Nucleus accumbens (tissue), 56 donors: ENCODE measurements around the gene TNKS1BP1.
A peak's percentile ranks its signal among the peaks of the same experiment; 100 is the strongest.
"Not testable (repeated sequence)": the region's sequence is repeated elsewhere in the genome, so short reads cannot be mapped to it uniquely, and the experiment has no call there.

Experiments used
- DNase-seq, 56 donors: peaks; one replicate each; lab custom pipeline; 2025; lab: John Stamatoyannopoulos, UW

The TNKS1BP1 gene, protein sequence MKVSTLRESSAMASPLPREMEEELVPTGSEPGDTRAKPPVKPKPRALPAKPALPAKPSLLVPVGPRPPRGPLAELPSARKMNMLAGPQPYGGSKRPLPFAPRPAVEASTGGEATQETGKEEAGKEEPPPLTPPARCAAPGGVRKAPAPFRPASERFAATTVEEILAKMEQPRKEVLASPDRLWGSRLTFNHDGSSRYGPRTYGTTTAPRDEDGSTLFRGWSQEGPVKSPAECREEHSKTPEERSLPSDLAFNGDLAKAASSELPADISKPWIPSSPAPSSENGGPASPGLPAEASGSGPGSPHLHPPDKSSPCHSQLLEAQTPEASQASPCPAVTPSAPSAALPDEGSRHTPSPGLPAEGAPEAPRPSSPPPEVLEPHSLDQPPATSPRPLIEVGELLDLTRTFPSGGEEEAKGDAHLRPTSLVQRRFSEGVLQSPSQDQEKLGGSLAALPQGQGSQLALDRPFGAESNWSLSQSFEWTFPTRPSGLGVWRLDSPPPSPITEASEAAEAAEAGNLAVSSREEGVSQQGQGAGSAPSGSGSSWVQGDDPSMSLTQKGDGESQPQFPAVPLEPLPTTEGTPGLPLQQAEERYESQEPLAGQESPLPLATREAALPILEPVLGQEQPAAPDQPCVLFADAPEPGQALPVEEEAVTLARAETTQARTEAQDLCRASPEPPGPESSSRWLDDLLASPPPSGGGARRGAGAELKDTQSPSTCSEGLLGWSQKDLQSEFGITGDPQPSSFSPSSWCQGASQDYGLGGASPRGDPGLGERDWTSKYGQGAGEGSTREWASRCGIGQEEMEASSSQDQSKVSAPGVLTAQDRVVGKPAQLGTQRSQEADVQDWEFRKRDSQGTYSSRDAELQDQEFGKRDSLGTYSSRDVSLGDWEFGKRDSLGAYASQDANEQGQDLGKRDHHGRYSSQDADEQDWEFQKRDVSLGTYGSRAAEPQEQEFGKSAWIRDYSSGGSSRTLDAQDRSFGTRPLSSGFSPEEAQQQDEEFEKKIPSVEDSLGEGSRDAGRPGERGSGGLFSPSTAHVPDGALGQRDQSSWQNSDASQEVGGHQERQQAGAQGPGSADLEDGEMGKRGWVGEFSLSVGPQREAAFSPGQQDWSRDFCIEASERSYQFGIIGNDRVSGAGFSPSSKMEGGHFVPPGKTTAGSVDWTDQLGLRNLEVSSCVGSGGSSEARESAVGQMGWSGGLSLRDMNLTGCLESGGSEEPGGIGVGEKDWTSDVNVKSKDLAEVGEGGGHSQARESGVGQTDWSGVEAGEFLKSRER (N-terminal part only)

DNA sequence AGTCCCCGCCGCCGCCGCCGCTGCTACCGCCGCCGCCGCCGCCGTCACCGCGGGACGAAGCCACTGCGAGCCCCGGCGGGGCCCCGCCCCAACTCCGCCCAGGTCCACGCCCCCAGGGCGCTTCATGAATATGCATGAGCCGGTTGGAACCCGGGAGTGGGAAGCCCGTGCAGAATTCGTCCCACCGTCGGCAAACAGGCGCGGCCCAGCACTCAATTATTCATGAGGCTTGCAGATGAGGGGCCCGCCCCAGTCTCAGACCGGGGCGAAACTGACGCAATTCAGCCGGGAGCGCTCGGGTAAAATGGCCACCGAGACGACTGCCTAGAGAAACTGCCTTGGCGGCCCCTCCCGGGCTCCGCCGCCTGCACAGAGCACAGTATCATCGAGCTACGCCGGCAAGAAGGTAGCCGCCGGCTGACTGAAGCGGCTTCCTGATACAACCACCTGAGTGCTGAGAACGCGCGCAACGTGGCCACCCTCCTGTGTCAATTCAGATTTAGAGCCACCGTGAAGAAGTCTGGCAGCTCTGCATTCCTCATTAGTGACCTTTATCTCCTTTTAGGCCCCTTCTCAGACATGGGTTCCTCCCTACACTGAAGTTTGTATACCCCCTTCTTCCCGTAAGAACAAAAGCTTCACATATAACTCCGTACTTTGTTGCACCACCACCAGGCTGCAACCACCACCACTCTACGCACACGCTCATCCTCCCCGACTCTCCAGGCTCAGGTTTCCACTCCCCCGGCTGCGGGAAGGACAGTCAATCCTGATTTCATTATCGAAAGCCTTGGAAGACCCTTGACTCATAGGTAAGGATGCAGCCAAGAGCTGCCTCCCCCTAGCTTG, at the start of gene TNKS1BP1:
Gene TNKS1BP1, minus strand, starts transcription at position 67 of the 849 bp plus-strand sequence. CDS start 3,067 bp downstream, outside the sequence.
- DNase-seq: peak; percentile 63 to 98 (median 92)

DNA sequence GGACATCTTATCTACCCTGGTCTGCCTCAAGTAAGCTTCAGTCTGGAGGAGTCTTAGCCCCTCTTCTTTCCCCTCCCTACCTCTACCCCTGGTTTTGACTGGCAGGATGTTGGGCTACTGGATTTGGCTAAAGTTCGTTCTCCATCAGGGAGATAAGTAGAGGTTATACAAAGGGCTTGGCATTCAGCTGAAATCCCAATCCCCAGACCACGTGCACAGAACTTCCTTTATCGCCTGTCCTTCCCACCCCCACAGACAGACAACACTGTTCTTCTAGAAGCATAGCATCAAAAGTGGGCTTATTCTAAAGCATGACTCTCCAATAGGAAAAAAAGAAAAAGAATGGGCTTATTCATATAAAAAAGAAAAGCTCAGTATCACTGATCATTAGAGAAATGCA, 48.4 kb upstream of the TNKS1BP1 start:
- DNase-seq: no peak

DNA sequence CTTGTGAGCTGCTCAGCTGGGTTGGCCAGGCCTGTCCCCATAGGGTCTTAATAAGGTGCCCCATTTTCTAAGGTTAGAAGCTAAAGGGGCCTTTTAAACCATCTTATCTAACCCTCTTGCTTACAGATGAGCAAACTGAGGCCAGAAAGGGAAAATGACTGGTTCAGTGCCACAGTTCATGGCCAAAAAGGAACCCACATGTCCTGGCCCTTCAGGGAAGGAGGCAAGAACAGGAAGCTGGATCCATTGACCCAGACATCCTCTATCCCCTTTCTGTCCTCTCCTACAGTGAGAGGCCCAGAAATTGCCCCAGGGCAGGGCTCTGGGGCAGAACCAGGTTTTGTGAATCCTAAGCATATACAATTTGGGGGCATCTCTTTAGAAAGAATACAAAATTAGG, 46.2 kb upstream of the TNKS1BP1 start:
- no peak for DNase-seq

DNA sequence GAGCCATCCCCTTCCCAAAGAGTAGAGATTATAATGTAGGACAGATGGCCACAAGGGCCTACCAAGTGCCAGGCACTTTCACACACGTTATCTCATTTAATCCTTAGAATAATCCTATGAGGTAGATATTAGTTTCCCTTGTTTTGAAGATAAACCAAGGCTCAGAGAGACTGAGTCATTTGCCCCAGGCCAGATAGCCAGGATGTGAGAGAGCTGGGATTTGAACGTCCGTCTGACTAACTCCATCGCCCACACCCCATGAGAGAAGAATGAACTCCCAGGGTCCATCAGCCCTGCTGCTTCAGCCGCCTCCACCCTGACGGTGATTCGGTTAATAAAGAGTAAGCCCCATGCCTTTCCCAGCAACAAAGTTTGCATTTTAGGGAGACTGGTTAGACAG, 45.5 kb upstream of the TNKS1BP1 start:
- DNase-seq: no peak

DNA sequence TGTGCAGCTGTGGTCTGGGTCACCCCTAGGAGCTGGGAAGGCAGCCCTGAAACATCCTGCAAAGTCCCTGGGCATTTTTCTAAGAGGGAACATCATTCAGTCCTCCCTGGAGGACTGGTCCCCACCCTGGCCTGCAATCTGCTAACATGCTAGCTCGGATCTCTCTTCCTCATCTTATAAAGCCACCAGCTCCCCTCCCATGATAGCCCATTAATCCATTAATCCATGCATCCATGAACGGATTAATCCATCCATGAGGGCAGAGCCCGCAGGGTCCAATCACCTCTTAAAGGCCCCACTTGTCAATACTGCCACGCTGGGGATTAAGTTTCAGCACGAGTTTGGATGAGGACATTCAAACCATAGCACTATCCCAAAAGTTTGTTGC, 44.1 kb upstream of the TNKS1BP1 start:
- no peak for DNase-seq

DNA sequence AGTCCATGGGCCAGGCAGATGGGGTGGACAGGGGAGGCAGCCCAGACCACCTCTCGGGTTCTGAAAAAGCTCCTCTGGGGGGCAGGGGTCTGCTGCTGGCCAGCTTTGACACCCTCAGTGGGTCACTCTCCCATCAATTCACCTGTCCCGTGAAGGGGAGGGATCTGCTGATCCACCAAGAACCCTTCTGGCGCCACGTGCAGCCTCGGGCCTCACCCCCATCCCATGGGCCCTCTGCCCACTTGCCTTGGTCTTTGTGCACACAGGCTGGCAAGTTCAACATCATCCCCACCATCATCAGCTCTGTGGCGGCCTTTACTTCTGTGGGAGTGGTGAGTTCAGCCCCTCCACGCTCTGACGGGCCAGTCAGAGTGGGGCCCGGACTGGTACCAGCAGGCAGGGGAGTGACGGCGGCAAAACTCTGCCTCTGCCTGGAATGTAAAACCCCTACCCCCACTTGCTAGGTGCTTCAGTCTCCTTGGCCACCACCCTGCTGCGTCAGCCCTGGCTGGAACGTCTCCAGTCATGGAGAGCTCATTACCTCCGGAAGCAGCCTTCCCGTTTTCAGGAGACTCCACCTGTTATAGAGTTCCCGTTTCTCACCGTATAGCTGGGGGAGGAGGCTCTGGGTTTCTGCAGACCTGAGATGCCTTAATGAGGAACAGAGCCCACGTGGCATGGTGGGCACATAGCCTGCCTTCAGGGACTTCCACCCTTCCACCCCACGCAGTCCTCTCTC, 43.5 kb upstream of the TNKS1BP1 start:
- no peak for DNase-seq

DNA sequence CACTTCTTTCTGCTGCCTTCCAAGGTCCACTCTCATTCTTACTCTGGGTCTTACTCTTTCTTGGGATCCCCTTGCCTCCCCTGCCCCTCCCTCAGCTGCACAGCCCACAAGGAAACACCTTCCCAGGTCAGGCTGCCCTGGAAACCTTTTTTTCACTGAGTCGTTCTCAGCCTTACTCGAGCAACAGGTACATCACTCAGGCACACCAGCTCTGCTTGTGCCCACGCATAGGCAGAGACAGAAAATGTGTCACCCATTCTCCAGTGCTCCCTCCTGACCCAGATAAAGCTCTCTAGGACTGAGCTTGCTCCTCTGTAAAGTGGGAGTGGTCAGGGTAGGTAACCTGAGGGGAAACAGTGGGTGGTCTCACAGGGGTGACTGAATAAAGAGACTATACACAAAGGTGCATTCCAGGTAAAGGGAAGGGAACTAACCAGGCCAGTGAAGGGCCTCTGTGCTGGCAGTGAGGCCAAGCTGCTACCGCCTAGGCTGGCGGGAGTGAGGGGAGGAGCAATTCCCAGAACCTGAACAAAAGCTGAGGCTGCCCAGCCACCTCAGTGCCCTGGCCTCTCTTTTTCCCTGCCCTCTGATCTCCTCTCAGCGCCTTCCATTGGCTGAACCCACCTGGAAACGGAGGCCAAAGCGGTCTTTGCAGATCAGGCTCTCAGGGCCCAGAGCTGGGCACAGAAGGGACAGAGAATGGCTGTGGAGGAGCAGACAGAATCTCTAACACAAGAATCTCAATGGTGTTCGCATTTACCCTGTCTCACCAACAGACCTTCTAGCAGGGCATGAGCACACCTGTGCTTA, 40.3 kb upstream of the TNKS1BP1 start:
- peak in 16 of 56 donors; percentile 2 to 59 (median 22) for DNase-seq

DNA sequence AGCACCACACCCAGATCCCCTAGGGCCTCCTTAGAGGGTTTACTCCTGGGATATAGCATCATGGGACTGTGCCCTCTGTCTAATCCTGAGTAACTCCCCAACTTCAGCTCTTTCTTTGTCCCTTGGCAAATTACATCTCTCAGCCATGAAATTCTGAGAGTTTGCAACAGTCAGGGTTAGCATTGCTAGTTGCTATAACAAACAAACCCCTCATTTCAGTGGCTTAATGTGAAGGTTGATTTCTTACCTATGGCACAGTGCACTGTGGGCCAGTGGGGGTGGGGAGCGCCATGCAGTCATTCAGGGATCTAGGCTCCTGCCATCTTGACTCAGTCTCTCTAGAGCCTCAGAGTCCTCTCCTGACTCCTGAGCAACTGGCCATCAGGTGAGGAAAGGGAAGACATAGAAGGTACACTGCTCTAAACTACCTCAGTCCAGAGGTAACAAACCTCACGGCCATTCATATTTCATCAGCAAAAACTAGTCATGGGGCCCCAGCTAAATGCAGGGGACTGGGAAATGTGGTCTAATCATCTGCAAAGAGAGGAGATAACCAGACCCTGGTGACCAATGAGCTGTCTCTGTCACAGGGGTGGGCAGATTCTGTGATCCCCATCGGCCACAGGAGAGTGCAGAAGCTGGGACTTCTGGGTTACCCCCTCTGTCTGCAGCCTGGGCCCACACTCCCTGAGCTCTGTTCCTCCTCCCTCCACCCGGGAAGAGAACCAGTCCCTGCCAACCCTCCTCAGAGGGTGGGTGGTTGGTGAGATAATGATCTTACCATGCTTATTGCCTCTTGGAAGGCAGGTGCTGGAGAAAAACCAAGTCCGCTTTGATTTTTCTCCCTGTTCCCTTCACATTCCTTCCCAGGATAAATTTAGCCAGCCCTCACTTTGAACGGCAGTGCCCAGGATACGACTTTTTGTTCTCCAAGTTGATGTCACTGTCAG, 38.7 kb upstream of the TNKS1BP1 start:
- DNase-seq: no peak

DNA sequence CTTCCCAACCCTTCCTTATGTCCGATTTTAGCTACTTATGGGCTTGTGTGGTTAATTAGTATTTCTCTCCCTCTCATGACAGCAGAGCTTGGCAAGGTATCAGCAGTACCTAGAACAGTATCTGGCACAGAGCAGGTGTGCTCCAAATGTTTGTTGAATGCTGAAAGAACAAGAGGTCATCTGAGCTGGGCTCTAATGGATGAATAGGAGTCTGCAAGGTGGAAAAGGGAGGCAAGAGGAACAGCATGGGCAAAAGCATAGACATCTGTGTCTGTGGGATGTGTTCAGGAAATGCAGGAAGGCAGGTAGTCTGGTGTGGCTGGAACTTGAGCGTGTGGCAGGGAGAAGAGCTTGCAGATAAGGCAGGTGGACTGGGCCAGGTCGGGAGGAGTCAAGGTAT, 37.2 kb upstream of the TNKS1BP1 start:
- no peak for DNase-seq

DNA sequence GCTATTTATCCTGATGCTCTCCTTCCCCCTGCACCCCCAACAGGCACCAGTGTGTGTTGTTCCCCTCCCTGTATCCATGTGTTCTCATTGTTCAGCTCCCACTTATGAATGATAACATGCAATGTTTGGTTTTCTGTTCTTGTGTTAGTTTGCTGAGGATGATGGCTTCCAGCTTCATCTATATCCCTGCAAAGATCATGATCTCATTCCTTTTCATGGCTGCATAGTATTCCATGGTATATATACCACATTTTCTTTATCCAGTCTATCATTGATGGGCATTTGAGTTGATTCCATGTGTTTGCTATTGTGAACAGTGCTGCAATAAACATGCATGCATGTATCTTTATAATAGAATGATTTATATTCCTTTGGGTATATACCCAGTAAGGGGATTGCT, 36.7 kb upstream of the TNKS1BP1 start:
- DNase-seq: not testable (repeated sequence)

DNA sequence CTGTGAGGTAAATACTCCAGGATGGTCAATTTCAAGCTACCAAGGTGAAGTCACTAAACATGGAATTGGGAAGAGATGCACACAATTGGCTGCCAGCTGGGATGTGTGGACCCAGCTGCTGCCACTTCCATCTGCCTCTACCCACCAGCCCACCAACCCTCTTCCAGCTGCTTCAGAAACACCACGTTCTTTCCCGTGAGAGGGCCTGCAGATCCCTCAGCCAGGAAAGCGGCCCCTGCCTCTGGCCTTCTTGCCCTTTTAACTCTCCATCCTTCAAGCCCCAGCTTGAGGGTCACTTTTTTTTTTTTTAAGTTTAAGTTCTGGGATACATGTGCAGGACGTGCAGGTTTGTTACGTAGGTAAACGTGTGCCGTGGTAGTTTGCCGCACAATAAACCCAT, 36.2 kb upstream of the TNKS1BP1 start:
- DNase-seq: no peak

DNA sequence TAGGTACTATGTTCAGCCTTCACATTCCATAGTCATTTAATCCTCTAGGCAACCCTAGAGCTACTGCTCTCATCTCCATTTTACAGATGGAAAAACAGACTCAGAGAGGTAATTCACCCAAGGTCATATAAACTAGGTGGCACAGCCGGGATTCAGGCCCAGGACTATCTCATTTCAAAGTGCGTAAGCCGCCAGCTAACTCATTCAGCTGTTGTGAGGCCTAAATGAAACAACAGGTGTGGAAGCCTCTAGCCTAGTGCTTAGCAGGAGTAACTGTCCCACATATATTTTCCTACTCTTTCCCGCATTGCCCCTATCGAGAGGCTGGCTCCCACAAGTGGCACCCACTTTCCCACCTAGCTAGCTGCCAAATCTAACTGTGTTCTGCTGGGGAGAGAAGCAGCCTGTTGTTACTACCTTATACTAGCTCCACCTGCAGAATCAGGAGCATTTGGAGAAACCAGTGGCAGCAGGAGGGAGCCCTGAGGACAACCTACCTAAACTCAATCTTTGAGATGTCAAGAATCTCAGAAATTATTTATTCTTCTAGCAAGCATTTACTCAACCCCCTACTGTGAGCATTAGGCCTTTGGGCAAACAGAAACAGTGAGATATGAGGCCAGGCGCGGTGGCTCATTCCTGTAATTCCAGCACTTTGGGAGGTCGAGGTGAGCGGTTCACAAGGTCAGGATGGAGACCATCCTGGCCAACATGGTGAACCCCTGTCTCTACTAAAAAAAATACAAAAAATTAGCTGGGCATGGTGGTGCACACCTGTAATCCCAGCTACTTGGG, 35.3 kb upstream of the TNKS1BP1 start:
- DNase-seq: no peak

DNA sequence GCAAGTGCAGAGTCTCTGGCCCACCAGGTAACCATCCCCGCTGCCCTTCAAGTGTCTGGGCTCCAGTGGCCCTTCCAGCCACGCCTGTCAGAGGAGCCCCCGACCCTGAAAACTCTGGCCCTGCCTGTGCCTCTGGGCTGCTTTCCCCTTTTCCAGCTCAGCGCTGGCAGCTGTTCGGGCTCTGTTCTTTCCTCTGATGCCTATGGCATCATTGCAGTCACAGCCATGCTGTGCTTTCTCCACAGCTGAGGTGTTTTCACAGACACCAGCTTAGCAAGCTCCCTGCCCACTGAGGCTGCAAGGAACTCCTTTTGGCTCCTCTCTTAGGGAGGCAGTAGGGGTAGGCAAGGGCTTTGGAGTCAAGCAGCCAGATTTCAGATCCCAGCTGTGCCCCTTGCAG, 34.6 kb upstream of the TNKS1BP1 start:
- DNase-seq: no peak

DNA sequence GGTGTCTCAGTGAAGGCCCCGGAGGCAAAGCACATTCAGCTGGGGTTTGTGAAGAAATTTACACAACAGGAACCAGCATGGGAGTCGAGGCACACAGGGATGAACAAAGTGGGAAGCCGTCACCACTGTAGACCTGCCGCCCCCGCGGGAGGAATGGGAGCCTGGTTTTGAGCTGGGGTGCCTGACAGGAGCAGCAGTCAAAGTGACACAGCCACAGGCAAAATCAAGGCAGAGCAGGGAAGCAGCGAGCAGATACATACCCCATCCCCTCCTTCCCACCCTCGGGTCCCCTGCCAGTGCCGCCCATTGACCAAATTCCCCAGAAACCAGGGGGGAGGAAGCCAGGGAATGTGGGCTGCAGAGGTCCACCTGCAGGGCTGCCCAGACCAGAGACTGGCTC, 34.2 kb upstream of the TNKS1BP1 start:
- DNase-seq: no peak

DNA sequence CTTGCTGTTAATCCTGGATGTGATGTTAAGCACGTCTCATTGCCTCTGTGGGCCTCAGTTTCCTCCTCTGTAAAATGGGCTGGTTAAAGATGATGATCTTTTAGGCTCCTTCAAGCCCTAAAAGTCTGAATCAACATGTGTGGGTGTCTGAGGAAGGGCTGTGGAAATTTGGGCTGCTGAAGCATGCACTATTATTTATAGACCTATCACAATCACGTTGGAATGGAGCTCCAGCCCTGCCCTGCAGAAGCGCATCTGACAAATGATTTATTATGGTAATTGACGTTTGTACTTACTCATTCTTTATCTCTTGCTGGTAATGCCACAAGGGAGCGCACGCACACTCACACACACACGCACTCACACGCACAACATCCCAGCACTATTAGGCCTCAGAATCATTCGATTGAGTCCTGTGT, 33.8 kb upstream of the TNKS1BP1 start:
- DNase-seq: peak in 3 of 56 donors; percentile 3 to 29 (median 12)

DNA sequence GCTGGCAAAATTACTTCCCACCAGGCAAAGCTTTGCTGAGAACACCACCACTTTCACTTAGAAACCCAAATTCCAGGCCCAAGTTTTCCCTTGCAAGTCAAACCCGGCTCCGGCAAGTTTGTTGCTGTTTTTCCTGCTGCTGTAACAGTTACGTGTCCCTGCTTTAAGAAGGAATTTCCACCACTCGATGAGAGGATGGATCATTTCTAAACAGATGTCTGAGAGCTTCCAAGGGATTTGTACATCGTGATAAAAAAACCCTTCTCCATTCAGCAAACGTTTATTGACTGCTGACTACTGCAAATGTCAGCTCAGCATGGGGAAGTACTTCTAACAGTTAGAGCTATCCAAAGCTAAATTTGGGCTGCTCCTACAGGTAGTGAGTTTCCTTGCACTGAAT, 33.1 kb upstream of the TNKS1BP1 start:
- no peak for DNase-seq
